ENCODE results near the gene C17orf67.

The C17orf67 gene

DNA sequence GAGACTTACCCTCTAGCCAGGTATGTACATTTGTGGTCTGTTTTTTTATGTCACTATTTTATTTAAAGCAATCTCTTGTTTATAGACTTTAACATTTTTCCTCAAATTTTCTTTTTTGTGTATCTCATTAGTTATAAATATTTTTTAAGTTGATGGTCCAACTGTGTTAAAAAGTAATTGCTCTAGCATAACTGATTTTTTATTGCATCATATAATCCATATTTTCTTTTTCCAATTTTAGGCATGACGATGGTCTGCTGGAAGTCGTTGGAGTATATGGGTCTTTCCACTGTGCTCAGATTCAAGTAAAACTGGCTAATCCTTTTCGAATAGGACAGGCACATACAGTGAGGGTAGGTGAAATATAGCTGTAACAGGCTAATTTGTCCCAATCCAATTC lies 28.2 kb upstream of the C17orf67 start:
- TF ChIP-seq, protein P1, sequence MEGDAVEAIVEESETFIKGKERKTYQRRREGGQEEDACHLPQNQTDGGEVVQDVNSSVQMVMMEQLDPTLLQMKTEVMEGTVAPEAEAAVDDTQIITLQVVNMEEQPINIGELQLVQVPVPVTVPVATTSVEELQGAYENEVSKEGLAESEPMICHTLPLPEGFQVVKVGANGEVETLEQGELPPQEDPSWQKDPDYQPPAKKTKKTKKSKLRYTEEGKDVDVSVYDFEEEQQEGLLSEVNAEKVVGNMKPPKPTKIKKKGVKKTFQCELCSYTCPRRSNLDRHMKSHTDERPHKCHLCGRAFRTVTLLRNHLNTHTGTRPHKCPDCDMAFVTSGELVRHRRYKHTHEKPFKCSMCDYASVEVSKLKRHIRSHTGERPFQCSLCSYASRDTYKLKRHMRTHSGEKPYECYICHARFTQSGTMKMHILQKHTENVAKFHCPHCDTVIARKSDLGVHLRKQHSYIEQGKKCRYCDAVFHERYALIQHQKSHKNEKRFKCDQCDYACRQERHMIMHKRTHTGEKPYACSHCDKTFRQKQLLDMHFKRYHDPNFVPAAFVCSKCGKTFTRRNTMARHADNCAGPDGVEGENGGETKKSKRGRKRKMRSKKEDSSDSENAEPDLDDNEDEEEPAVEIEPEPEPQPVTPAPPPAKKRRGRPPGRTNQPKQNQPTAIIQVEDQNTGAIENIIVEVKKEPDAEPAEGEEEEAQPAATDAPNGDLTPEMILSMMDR (IDR thresholded peaks at IDR 0.05; ENCODE audit: extremely low read depth, insufficient read depth, missing control alignments): no peak
- no peak for DNase-seq (ENCODE audit: low spot score)
- in situ Hi-C loops (cut with MboI; ENCODE audit: low pct_unique_long_range_greater_than_20kb, low sequenced_read_pairs, unreplicated experiment): no loop called here

- DNase-seq (ENCODE audit: low spot score): no peak
- TF ChIP-seq, protein P1 (IDR thresholded peaks at IDR 0.05; ENCODE audit: extremely low read depth, insufficient read depth, missing control alignments): no peak
- in situ Hi-C loops (cut with MboI; ENCODE audit: low pct_unique_long_range_greater_than_20kb, low sequenced_read_pairs, unreplicated experiment): no loop called here
Measured at GRCh38 chr17:56851008-56851407, 17.3 kb upstream of the C17orf67 start.

DNA sequence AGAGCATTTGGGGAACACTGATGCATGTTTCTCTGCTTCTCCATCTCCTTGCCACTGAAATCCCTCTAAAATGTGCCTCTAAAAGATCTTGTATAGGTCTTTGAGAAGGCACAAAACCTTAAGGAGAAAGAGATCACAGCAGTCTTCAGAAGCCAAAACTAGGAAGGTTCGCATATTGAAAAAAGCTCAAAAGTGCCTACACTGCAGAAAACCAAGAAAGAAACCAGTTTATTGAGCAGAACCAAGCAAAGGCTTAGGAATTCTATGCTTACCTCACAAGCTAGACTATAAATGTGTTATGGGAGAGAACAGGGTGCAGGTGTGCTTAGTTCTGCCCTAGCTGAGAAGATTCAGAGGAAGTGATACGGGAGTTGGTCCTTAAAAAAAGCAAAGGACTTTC lies 16.9 kb upstream of the C17orf67 start:
- in situ Hi-C loops (cut with MboI; ENCODE audit: low pct_unique_long_range_greater_than_20kb, low sequenced_read_pairs, unreplicated experiment): no loop called here
- no peak for DNase-seq (ENCODE audit: low spot score)
- TF ChIP-seq, protein P1 (IDR thresholded peaks at IDR 0.05; ENCODE audit: extremely low read depth, insufficient read depth, missing control alignments): no peak

- in situ Hi-C loops (cut with MboI; ENCODE audit: low pct_unique_long_range_greater_than_20kb, low sequenced_read_pairs, unreplicated experiment): no loop called here
- TF ChIP-seq, protein P1 (IDR thresholded peaks at IDR 0.05; ENCODE audit: extremely low read depth, insufficient read depth, missing control alignments): no peak
Measured at GRCh38 chr17:56849131-56849530, 15.4 kb upstream of the C17orf67 start.

DNA sequence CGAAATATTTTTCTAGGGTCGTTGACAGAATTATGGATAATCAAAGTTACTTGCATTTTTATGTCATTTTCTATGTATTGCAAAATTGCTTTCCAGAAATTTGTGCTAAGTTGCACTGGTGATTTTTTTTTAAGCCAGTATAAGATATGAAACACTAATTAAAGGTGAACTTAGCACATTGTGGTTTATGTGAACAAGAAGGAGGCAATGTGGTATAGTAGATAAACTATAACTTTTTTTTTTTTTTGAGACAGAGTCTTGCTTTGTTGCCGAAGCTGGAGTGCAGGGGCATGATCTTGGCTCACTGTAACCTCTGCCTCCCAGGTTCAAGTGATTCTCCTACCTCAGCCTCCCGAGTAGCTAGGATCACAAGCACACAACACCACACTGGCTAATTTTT lies 13.4 kb upstream of the C17orf67 start:
- in situ Hi-C loops (cut with MboI; ENCODE audit: low pct_unique_long_range_greater_than_20kb, low sequenced_read_pairs, unreplicated experiment): no loop called here
- DNase-seq (ENCODE audit: low spot score): no peak
- TF ChIP-seq, protein P1 (IDR thresholded peaks at IDR 0.05; ENCODE audit: extremely low read depth, insufficient read depth, missing control alignments): no peak

More at GRCh38 chr17:56849131-56849530, 15.4 kb upstream of the C17orf67 start:
- DNase-seq (ENCODE audit: low spot score): no peak

- DNase-seq (ENCODE audit: low spot score): no peak
- TF ChIP-seq, protein P1 (IDR thresholded peaks at IDR 0.05; ENCODE audit: extremely low read depth, insufficient read depth, missing control alignments): no peak
- in situ Hi-C loops (cut with MboI; ENCODE audit: low pct_unique_long_range_greater_than_20kb, low sequenced_read_pairs, unreplicated experiment): no loop called here
Measured at GRCh38 chr17:56845934-56846333, 12.2 kb upstream of the C17orf67 start.

GRCh38 chr17:56842577-56842976 lies 8.9 kb upstream of the C17orf67 start:
- TF ChIP-seq, protein P1 (IDR thresholded peaks at IDR 0.05; ENCODE audit: extremely low read depth, insufficient read depth, missing control alignments): no peak
- in situ Hi-C loops (cut with MboI; ENCODE audit: low pct_unique_long_range_greater_than_20kb, low sequenced_read_pairs, unreplicated experiment): no loop called here
- DNase-seq (ENCODE audit: low spot score): no peak
